Measurements from ENCODE around the gene FXYD5.

- TF ChIP-seq EZH2 (IDR thresholded peaks at IDR 0.05; ENCODE audit: borderline replicate concordance, insufficient read depth, low read depth, low read length, poor library complexity, severe bottlenecking) (no peak), CTCF (IDR thresholded peaks at IDR 0.05) (no peak)
Measured at GRCh38 chr19:35212241-35212640, 57.7 kb downstream of the FXYD5 start.

Data from B cell (primary cell).